NCI-H2107 (cell line): ENCODE data around the gene PHLDA2.
"Not testable (repeated sequence)": the region's sequence is repeated elsewhere in the genome, so short reads cannot be mapped to it uniquely, and the experiment has no call there.

Experiments
- DNase-seq: peaks from one replicate; lab custom pipeline; 2025; lab: John Stamatoyannopoulos, UW

The PHLDA2 gene

DNA sequence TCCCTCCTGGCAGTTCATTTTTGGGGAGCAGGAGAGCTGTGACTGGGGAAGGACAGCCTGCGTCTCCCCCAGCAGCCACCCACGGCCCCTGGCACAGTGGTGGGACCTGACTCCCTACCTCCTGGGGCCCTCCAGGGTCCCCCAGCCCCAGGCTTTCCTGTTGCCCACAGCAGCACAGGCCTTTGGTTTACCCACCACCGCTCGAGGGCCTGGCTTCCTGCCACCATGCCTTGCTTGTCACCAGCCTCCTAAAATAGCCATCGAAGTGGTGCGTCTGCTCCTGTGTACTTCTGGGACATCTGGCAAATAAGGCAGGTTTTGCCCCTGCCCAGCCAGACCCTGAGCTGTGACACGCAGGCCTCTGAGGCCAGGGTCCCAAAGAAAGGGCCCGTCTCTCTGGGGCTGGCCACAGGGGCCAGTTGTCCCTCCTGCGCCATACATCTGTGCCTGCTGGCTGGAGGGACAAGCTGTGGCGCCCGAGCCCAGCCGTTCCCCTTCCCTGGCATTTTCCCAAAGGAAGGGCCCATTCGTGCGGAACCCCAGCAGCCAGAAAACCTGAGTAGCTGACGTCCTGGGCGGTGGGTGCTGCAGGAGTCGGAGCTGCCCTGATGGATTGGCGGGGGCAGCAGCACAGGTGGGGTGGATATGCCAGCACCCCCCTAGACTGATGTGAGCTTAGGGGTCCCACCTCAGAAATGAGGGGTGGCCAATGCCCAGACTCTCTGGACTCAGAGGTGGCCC is 14.6 kb downstream of the PHLDA2 start:
- DNase-seq = no peak

DNA sequence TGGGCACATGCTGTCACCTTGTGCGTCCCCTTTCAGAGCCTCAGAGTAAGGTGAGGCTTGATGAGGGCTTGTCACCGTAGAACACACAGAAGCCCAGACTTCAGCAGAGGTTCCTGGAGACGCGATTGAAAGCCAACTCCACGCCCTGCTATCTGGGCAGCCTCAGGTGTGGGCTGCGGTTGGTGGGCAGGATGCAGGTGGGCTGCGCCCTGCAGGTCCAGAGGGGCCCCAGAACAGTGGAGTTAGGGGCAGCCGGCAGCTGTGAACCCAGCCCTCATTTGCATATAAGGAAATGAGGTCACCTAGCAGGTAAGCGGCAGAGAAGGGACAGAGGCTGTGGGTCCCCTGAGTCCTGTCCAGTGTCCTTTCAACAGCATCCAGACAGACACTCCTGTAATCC is 15.4 kb downstream of the PHLDA2 start:
- no peak for DNase-seq

DNA sequence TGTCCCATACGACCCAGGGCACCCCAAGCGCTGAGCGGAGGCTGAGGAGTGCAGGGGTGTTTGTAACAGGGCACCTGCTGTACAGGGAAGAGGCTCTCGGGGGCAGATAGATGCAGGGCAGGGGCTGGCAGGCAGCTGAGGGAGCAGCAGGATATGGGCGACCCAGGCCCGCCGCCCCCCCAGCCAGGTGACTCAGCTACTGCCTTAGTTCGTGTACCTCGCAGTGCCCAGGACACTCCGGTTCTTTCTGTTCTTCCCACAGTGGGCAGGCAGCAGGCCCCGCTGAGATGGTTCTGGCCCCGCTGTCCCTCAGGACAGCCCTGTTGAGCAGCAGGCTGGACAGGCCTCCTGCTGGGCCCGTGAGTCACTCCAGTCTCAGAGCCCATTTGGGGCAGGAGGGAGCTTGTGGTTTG is 16.2 kb downstream of the PHLDA2 start:
- no peak for DNase-seq

DNA sequence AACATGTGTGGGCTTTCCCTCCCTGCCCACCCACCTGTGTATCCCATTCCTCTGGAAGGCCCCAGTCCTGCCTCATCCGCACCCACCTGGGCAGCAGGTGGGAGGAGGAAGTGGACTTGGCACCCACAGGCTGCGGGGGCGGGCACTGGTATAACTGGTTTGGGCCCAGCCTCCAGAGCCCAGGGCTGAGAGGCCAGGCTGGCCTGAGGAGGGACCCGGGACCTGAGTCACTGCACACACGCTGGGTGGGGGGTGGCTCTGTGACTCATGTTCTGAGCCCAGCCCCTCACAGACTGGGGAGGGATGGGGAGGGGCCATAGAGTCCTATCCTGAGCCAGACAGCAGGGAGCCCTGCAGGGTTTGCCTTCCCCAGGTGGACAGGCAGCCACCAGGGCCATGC is 16.7 kb downstream of the PHLDA2 start:
- DNase-seq = no peak

DNA sequence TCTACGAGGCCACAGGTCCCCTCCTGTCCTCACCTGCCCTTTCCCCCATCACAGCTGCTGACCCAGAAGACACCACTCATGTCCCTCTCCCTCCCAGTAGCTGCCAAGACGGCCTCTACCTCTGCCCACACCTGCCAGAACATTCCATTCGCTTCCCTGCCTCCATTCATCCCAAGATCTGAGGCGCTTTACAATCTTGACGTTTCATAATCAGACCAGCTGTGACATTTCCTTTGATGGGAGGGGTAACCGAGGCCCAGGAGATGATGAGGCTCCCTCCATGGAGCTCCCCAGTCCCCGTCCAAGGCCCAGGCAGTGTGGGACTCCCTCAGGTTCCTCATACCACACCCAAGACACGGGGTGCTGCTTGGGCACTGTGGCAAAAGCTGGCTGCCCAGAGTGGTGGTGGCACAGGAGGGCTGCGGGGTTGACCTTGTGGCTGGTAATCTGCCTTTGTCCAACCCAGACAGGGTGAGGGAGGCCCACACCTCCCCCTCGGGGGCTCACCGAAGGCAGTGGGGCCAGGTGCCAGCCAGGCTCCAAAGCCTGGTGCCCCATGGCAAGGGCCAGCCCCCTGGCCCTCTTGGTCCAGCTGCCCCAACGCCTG is 17.3 kb downstream of the PHLDA2 start:
- no peak for DNase-seq

DNA sequence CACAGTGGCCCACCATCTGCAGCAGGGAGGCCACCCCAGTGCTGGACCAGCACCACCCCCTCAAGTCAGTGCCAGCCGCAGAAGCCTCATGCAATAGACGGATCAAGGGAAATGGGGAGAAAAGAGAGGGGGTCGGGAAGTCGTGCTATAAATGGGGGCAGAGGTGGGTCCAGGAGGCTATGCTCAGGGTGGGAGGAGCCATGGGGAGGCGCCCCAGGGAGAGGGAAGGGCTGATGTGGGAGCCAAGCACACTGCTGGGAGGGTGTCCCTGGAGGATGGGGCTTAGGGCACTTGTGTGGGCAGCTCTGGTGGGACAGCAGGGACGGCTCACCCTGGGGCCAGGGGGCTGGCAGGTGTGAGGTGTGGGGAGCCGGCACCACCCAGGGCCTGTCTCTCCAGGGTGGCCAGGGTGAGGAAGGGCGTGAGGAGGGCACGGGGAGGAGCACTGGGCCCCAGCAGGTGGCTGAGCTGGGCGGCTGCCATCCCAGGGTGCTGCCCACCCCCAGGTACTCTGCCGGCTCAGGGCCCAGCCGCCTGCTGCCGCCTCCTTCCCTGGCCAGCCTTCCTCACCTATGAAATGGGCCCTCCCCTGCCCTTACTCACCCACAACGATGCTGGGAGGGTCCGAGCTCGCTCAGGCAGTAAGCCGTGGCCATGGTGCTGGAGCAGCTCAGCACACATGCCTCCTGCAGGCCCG is 18.0 kb downstream of the PHLDA2 start:
- DNase-seq = no peak

DNA sequence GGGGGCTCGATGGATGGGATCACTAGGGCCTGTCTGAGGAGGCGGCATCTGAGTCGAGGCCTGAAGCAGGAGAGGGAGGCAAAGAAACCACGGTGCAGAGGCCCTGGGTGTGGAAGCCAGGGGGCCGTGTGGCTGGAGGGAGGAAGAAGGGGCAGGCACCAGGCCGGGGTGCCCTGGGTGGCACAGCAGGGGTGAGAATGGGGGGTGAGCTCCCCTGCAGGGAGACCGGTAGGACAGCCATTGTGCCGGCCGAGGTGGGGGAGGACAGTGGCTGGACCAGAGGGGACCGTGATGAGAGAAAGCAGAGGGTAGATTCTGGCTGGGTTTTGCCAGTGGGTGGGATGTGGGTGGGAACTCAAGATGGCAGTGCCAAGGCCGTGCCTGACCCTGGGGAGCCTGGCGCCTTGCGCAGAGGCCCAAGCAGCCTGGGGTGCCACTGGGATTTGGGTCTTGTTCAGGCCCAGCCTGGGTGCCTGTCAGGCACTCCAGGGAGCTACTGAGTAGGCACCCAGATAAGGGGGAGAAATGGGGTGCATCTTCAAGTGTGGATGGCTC is 18.7 kb downstream of the PHLDA2 start:
- DNase-seq = no peak

DNA sequence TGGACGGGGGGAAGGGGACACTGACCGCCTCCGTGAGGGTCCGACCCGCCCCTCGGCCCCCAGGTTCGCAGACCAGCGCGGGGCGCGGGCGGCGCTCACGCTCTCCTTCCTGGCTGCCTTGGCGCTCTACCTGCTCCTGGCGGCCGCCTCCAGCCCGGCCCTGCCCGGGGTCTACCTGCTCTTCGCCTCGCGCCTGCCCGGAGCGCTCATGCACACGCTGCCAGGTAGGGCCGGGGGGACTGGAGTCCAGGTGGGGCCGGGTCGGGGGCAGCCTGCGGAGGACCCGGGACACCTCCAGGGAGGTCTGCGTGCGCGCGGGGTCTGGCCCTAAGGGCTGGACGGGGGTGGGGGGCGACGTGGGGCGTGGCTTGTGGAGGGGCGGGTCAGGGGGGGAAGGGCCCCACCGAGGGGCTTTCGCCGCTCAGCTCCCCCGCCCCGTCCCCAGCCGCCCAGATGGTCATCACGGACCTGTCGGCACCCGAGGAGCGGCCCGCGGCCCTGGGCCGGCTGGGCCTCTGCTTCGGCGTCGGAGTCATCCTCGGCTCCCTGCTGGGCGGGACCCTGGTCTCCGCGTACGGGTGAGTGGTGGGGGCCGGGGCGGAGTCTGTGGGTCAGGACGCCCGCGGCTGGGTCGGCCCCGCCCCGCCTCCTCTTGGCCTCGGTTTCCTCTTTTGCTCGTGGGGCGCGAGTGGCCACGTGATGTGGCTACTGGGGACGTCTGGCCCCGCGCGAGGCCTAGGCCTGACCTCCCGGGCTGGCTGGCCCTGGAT is 19.9 kb downstream of the PHLDA2 start:
- DNase-seq = no peak

DNA sequence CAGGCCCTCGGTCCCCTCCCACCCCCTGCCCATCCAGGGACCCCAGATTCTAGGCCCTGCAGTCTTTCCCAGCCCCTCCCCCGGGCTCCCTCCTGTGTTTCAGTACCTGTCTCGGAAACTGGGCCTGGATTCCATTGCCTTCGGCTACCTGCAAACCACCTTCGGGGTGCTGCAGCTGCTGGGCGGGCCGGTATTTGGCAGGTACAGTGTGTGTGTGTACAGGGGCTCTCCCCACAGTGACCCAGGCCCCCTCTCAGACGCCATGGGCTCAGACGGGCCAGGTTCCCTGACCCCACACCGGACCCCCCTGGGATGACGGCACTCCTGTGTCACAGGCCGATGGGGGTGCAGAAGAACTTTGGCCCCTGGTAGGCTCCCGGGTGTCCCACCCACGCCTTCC is 21.1 kb downstream of the PHLDA2 start:
- DNase-seq = no peak

DNA sequence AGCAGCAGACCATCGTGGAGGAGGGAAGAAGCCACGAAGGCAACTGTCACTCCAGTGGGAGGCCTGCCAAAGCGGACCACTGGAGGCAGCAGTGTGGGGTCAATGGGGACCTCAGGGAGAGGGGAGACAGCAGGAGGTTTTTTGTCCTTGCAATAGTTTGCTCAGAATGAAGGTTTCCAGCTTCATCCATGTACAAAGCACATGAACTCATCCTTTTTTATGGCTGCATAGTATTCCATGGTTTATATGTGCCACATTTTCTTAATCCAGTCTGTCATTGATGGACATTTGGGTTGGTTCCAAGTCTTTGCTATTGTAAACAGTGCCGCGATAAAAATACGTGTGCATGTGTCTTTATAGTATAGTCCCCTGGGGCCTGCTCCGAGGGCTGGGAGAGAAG is 23.9 kb downstream of the PHLDA2 start:
- not testable (repeated sequence) for DNase-seq

DNA sequence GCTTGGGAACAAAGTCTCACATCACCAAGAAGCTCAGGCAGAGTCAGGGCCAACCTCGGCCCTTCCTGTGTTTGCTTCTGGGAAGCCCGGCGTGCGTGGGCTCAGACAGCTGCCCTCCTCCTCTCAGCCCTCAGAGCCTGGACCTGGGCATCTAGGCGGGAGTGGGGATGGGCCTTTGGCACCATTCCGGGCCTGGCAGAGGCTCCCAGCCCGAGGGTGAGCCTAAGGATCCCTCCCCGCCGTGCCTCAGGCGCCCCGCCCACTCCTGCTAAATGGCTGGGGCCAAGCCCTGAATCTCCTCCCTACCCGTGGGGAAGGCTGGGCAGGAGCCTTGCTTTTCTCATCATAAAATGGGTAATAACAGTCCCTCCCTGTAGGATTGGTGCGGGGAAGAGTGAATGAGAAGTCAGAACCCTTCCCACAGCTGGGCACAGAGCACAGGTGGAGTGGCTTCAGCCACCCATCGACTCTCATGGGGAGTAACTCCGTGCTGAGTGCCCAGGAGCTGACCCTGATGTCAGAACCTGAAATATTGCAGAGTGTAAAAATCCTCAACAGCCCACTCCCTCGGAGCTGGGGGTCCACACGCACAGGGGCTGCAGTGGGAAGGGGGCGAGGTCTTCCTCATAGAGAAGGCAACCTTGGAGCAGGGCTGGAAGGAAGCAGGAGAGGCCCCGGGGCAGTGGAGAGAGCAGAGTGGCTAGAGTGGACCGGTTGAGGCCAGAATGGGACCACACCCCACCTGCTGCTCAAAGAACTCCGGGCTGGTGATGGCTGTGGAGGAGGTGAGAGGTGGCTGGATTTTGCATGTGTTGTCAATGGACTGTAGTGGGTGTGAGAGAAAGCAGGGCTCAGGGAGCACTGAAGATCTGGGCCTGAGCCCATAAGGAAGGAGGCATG is 24.8 kb downstream of the PHLDA2 start:
- DNase-seq = no peak

DNA sequence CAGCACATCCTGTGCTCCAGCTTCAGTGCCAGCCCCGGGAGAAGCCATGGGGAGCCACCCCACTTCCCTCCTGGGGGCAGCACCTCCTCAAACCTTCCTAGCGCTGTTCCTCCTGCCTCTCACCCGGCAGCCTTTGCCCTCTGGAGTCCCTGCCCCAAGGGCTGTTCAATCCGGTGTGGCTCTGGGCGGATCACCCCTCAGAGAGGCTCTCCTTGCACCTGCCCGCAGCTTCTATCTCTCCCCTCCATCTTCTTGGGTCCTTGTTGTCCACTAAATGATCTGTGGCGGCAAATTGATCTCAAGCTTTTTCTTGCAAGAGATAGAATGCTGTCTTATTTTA is 25.6 kb downstream of the PHLDA2 start:
- DNase-seq = no peak

DNA sequence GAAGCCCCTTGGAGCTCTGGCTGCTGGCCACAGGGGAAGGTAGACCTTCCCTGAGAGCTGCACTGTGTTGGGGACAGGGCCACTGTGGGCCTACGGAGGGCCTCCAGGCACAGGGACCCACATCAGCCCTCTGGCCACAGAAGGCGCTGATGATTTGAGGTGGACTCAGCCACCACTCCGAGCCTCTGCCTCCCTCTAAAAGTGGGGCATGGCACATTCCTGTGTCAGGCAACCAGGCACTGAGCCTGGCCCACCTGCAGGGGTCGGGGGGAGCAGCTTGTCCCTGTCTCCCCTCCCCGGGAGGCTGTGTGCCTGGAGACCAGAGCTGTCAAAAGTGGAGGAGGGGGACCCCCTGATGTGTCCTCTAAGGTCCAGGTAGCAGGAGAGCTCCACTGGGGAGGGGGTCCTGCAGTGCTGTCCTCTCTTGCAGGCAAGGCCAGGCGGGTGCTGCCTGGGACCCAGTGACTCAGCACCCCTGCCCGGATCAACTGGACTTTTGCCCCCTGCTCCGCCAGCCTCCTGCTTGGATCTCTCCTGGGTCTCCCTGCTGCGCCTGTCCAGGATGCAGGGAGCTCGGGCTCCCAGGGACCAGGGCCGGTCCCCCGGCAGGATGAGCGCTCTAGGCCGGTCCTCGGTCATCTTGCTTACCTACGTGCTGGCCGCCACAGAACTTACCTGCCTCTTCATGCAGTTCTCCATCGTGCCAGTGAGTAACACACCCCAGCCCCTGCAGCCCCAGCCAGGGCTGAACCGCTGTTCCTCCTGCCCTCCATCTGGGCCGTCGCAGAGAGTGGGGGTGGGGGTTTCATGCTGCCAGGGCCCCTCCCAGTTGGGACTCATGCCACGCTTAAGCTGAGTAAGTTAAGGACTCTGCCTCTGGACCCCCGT is 26.2 kb downstream of the PHLDA2 start:
- DNase-seq = no peak

DNA sequence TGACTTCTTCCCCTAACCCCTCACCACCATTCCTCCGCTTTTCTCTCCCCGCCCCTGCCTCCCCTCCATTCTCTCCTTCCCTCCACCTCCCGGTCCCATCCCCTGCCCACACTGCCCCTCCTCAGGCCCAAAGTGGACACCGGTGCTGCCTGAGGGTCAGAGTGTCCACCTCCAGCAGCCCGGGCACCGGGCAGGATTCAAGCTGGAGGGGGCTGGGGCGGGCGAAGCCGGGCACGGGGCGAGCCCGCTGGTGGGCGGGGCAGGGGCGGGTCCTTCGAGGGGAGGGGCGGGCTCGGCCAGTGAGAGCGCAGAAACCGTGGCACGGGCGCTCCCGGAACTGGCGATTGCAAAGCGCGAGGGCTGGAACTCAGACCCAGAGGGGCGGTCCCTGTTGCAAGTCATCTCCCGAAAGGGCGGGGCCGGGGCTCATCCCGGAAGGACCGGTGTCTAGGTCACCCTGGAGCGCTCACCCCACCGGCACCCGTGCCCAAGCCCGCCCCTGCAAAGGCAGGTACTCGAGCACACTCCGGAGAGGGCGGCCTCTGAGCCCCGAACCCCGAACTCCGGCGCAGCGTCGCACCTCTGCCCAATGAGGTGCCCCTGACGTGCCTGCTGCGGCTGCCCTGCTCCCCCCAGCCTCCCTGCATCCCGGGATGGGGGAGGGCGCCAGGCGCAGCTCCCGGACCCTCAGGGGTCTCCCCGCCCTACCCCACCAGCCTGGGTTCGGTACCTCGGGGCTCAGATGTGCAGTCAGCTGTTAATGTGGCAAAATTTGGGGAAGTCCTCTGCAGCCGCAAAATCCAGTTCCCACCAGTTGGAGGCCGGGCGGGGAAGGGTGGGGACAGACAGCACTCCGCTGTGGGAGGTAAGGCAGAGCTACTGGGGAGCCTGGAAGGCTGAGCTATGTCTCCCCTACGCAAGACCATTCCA is 27.1 kb downstream of the PHLDA2 start:
- no peak for DNase-seq

DNA sequence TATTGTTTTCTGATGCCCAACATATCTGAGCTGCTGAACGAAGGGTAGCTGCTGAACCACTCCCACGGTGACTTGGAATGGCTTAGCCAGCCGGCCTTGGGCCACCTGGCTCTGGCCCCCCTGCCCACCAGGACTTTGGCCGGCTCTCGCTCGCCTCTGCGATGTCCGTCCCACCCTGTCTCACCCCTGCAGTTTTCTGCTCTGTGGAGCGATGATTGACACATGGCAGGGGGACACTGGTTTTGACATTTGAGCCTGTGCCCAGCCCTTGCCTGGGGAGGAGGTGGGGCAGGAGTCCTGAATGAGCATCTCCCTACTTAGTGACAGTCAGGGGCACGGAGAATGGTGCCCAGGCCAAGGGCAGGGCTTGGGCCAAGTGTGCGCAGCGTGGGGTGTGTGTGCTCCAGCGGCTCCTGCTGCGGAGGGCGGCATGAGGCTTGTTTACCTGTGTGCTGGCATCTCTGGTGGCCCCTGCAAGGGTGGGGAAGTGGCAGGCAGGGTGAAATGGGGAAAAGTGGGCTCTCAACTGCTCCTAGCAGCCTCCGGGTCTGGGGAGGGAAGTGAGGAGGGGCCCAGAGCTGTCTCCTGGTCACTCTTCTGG is 27.9 kb downstream of the PHLDA2 start:
- DNase-seq = no peak

DNA sequence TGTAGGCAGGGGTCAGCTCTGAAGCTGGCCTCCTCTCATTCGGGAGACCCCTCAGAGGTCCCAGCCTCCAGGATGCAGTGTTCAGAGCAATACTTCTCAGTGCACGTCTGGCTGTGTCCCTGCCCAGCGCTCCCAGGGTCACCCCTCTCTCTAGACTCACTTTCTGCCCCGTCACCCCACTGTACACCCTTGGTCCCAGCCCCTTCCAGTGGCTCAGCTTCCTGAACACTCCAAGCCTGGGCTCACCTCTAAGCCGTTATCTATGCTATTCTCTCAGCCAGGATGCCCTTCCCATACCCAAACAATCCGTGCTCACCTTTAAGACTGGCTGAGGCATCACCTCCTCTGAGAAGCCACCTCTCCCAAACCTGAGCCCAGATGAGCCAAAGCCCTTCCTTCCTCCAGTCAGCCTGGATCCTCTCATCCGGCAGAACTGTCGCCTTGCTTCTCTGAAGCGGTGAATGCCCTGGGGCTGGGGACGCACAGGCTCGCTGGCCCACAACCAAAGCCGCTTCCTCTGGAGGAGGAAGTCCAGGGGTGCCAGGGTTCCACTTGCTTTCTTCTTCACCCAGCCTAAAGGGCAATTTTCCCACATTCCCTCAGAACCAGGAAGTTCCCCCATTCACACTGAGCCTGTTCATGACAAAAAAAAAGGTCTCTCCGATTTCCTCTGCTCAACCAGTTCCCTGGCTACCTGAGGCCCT is 30.0 kb downstream of the PHLDA2 start:
- DNase-seq = no peak

DNA sequence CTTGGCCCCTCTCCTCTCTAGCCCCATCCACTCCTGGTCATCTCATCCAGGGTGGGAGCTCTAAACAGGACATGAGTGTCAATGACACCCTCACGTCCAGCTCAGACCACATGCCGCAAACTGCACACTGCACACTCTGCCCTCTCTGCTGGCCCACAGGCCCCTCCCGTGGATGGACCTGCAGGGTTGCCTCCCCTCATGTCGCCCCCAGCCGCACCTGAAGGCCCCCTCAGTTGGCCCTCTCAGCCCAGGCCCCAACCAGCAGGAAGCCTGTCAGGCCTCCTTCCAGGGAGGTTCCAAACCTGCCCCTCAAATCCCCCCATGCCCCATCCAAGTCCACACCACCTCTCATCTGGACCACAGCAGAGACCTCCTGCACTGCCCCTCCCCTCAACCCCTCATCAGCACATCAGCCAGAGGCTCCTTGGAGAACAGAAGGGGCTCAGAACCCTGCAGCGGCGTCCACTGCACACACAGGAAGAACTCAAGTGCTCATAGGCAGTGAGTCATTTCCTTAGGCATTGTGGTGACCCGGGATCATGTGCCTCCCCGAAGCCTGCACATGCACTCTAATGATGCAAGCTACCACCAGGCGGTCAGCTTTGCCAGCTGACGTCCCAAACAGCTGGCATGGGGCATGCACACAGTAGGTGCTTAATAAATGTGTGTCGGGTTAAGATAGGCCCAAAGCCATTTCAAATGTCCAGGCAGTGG is 30.7 kb downstream of the PHLDA2 start:
- no peak for DNase-seq

DNA sequence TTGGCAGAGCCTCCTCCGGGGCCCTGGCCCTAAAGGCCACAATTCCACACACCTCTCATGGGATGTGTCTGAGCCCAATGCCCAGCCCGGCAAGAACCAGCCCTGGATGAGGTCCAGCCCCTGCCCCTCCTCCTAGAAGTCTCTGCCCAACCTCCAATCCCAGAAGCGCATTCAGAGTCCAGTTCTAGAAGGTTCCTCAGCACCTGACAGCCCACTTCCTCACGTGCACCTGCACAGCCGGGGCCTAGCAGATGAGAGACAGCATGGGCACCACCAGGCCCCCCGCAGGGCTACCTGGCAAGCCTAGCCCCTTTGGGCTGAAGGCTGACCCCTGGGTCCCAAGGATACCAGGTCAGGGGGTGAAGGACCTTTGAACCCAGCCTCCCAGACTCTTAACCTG is 32.2 kb downstream of the PHLDA2 start:
- DNase-seq = no peak
